ENCODE measurements around the gene ANGEL2. TPM values are rescaled to one million over a fixed set of nuclear protein-coding genes. Genes with fewer than 3 reads are reported as not detected.

Gene ANGEL2
- total and polyA plus RNA-seq, 2 of the 13 experiments (the other 11 are each of a cell fraction or from before 2014, with no cell fraction given), result 12.3 to 25.4 TPM

DNA sequence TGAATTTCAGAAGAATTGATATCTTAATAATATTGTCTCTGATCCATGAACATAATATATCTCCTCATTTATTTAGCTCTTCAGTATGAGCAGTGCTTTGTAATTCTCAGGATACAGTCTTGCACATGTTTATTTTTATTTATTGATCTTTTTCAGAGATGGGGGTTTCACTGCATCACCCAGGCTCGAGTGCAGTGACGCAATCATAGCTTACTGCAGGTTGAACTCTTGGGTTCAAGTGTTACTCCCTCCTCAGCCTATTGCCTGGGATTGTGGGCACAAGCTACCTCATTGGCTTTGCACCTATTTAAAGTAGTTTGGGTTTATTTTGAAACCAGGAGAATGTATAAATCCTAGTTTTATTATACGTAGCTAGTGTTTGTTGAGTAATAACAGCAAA is 40.1 kb upstream of the ANGEL2 start (continued):
- TF ChIP-seq, protein P1, sequence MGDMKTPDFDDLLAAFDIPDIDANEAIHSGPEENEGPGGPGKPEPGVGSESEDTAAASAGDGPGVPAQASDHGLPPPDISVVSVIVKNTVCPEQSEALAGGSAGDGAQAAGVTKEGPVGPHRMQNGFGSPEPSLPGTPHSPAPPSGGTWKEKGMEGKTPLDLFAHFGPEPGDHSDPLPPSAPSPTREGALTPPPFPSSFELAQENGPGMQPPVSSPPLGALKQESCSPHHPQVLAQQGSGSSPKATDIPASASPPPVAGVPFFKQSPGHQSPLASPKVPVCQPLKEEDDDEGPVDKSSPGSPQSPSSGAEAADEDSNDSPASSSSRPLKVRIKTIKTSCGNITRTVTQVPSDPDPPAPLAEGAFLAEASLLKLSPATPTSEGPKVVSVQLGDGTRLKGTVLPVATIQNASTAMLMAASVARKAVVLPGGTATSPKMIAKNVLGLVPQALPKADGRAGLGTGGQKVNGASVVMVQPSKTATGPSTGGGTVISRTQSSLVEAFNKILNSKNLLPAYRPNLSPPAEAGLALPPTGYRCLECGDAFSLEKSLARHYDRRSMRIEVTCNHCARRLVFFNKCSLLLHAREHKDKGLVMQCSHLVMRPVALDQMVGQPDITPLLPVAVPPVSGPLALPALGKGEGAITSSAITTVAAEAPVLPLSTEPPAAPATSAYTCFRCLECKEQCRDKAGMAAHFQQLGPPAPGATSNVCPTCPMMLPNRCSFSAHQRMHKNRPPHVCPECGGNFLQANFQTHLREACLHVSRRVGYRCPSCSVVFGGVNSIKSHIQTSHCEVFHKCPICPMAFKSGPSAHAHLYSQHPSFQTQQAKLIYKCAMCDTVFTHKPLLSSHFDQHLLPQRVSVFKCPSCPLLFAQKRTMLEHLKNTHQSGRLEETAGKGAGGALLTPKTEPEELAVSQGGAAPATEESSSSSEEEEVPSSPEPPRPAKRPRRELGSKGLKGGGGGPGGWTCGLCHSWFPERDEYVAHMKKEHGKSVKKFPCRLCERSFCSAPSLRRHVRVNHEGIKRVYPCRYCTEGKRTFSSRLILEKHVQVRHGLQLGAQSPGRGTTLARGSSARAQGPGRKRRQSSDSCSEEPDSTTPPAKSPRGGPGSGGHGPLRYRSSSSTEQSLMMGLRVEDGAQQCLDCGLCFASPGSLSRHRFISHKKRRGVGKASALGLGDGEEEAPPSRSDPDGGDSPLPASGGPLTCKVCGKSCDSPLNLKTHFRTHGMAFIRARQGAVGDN (CRISPR knock-in tag; IDR thresholded peaks at IDR 0.05), result no peak
- peak; percentile 43; the same call in 1 of the 2 replicates for TF ChIP-seq POGZ (CRISPR knock-in tag; IDR thresholded peaks at IDR 0.05)
- TF ChIP-seq ZNF775 (CRISPR knock-in tag; IDR thresholded peaks at IDR 0.05; ENCODE audit: borderline replicate concordance), result no peak
- no peak for TF ChIP-seq ZNF101 (CRISPR knock-in tag; IDR thresholded peaks at IDR 0.05; ENCODE audit: borderline replicate concordance, low read depth)
- no peak for TF ChIP-seq CREBL2 (CRISPR knock-in tag; IDR thresholded peaks at IDR 0.05; ENCODE audit: borderline replicate concordance)
- TF ChIP-seq FOSL2 (CRISPR knock-in tag; IDR thresholded peaks at IDR 0.05), result peak; percentile 44; the same call in 1 of the 2 replicates
- TF ChIP-seq ZBTB44 (CRISPR knock-in tag; IDR thresholded peaks at IDR 0.05), result no peak
- TF ChIP-seq ZBED4 (CRISPR knock-in tag; IDR thresholded peaks at IDR 0.05; ENCODE audit: borderline replicate concordance), result no peak
- no peak for TF ChIP-seq ATF7-NPFF (CRISPR knock-in tag; IDR thresholded peaks at IDR 0.05; ENCODE audit: low read depth)
- no peak for TF ChIP-seq GTF3A (CRISPR knock-in tag; conservative IDR thresholded peaks at IDR 0.05)
- TF ChIP-seq FOXA1 (IDR thresholded peaks at IDR 0.05), result no peak
- TF ChIP-seq FOXA1 (CRISPR knock-in tag; IDR thresholded peaks at IDR 0.05), result no peak
- TF ChIP-seq AGO1 (IDR thresholded peaks at IDR 0.05; ENCODE audit: low read depth, low read length, poor library complexity, severe bottlenecking), result no peak
- peak; percentile 31; the same call in 1 of the 2 replicates for TF ChIP-seq FOXA3 (CRISPR knock-in tag; IDR thresholded peaks at IDR 0.05)
- TF ChIP-seq, protein P2, sequence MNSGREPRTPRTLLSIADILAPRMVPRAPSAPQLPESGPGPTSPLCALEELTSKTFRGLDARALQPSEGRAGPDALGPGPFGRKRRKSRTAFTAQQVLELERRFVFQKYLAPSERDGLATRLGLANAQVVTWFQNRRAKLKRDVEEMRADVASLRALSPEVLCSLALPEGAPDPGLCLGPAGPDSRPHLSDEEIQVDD (CRISPR knock-in tag; IDR thresholded peaks at IDR 0.05; ENCODE audit: borderline replicate concordance), result no peak
- no peak for TF ChIP-seq HNRNPK (IDR thresholded peaks at IDR 0.05; ENCODE audit: low read depth, low read length, poor library complexity, severe bottlenecking)
- no peak for TF ChIP-seq ZFP36 (IDR thresholded peaks at IDR 0.05; ENCODE audit: borderline replicate concordance, low read depth, low read length, partially characterized antibody)
- TF ChIP-seq ZNF639 (CRISPR knock-in tag; conservative IDR thresholded peaks at IDR 0.05), result no peak

All from HepG2 (cell line).